Pancreas (tissue), 10 donors: Measurements from ENCODE around the gene LZTR1. TPM values are rescaled to one million over a fixed set of nuclear protein-coding genes. Genes with fewer than 3 reads are reported as not detected.
A peak's percentile ranks its signal among the peaks of the same experiment; 100 is the strongest.
"Not testable (repeated sequence)": the region's sequence is repeated elsewhere in the genome, so short reads cannot be mapped to it uniquely, and the experiment has no call there.

Experiments used
- ATAC-seq, 4 donors: fragments of 200-7000 bp; cut with Tn5 transposase; one replicate each; pipeline versions ENCODE4 v1.8.0 to v1.9.1; 2020; ENCODE audit warnings: mild to moderate bottlenecking in 4 of 4, moderate library complexity in 4 of 4
- DNase-seq, 6 donors: peaks; one replicate each; pipeline ENCODE4 v3.0.0-alpha.2; 2020
- FAIRE-seq: peaks from 2 replicates; lab custom pipeline; 2012; peaks lifted over from hg19 to GRCh38; lab: Jason Lieb, UNC
- H3K27ac ChIP-seq, 4 donors: fragments of 200-600 bp; sonication (generic); 1 replicate in 3 of 4; 2 replicates in 1 of 4; pipeline versions ENCODE4 v1.5.0 to v1.8.0; 2020
- H3K27me3 ChIP-seq, 4 donors: fragments of 200-600 bp; one replicate each; pipeline ENCODE4 v1.8.0; 2021
- H3K36me3 ChIP-seq, 3 donors: fragments of 200-600 bp; sonication (generic) in 1 of 3; one replicate each; pipeline versions ENCODE4 v1.5.0 to v1.8.0; 2020 to 2021
- H3K4me1 ChIP-seq, 3 donors: fragments of 200-600 bp; one replicate each; pipeline ENCODE4 v1.8.0; 2021
- H3K4me3 ChIP-seq, 4 donors: fragments of 200-600 bp; sonication (generic) in 2 of 4; one replicate each; pipeline versions ENCODE4 v1.5.0 to v1.8.0; 2020 to 2021
- H3K9me3 ChIP-seq, 4 donors: fragments of 200-600 bp; one replicate each; pipeline ENCODE4 v1.8.0; 2021
- CTCF ChIP-seq, 4 donors: fragments of 200-600 bp; sonication (generic) in 3 of 4; IDR thresholded peaks; one replicate each; pipeline versions ENCODE4 v1.5.0 to v1.8.0; 2021; ENCODE audit warnings: antibody characterized with exemption in 4 of 4
- WGBS, 2 donors: extraction: QIAGEN DNeasy Blood & Tissue Kit; methylation state at CpG; one replicate each; pipeline ENCODE4 v1.1.7; 2013; 5-methylcytosine and 5-hydroxymethylcytosine counted together
- intact Hi-C, 3 donors: fragments of 100-400 bp; cut with DNase I; formaldehyde crosslinking; loops; one replicate each; pipeline versions ENCODE4 v1.11.1 to v1.14.2; 2022
- polyA plus RNA-seq, 2 donors: library from polyadenylated mRNA; stranded (reverse); fragments of 200-250 nt; gene quantifications; one replicate each; pipeline ENCODE4 v1.2.3, GENCODE V29; 2013
- total RNA-seq, 6 donors: library from RNA; stranded (reverse); fragmentation: NEBNext Ultra II Directional in 4 of 6; extraction: Animal tissue kit (Norgen Biotek cat#: 25700) in 4 of 6; gene quantifications; one replicate each; pipeline versions ENCODE4 v1.2.1 to v1.2.4, GENCODE V29; 2021 to 2023
- donor health status: healthy with polysubstance abuse.
- donor health status: DM: no; HTN: no; CAD: no; lungs with moderate emphysema.
- donor health status: DM: no; HTN: no; CAD: no.
- donor health status: control.
- donor health status: control.
- donor health status: Bipolar disorder and iron deficiency.
- donor health status: DM: yes; HTN: yes; CAD: no.
- donor health status: DM: no; HTN: no; CAD: no.
- donor health status: DM: no; HTN: no; CAD: no.
- donor health status: DM: yes; HTN: yes; CAD: no.

The LZTR1 gene
- total and polyA plus RNA-seq, 8 donors: 15.0 to 56.2 (median 22.5) TPM

GRCh38 chr22:21000207-21000986, 18.3 kb downstream of the LZTR1 start:
- TF ChIP-seq CTCF (IDR thresholded peaks at IDR 0.05): no peak
- Histone ChIP-seq H3K27ac (peak overlapping the region in 3 of 4 donors; percentile 98 to 99 (median 99)), H3K4me1 (peaks cover 0 to 24% (median 22%) of the 10 kb centered on the region in 3 donors), H3K4me3 (peak overlapping the region in 3 of 4 donors; percentile 60 to 74 (median 72)), H3K27me3 (no peaks in the 10 kb centered on the region), H3K36me3 (peaks cover 0 to 13% (median 5%) of the 10 kb centered on the region in 3 donors), H3K9me3 (no peaks in the 10 kb centered on the region)
- 41 to 44% methylated on average over 21 to 22 of the region's 22 CpGs for WGBS, 2 donors
- peak in 1 of 6 donors; percentile 54 for DNase-seq
- no peak for ATAC-seq
- FAIRE-seq: no peak
- intact Hi-C loops: no loop called here

GRCh38 chr22:21000987-21001600, 19.0 kb downstream of the LZTR1 start:
- intact Hi-C loops: no loop called here
- Histone ChIP-seq H3K9me3 (no peaks in the 10 kb centered on the region), H3K36me3 (peaks cover 0 to 10% (median 5%) of the 10 kb centered on the region in 3 donors), H3K4me3 (peak overlapping the region; percentile 46 to 74 (median 66)), H3K27me3 (no peaks in the 10 kb centered on the region), H3K4me1 (peaks cover 0 to 24% (median 22%) of the 10 kb centered on the region in 3 donors), H3K27ac (peak overlapping the region; percentile 98 to 99 (median 98))
- peak in 3 of 6 donors; percentile 25 to 90 (median 73) for DNase-seq
- no peak for FAIRE-seq
- TF ChIP-seq CTCF (IDR thresholded peaks at IDR 0.05): no peak
- 1 to 2% methylated on average over 23 to 26 of the region's 26 CpGs for WGBS, 2 donors
- peak in 1 of 4 donors; percentile 0 for ATAC-seq

GRCh38 chr22:21001601-21002325, 19.7 kb downstream of the LZTR1 start, which contains the start of gene THAP7:
THAP7 (minus strand) TSS chr22:21002118; CDS start chr22:21001911, 207 bp downstream.
- H3K4me1 ChIP-seq: peaks cover 0 to 24% (median 22%) of the 10 kb centered on the region in 3 donors
- FAIRE-seq (no peak), DNase-seq (peak; percentile 95 to 98 (median 96)), ATAC-seq (peak; percentile 93 to 98 (median 94))
- H3K4me3 ChIP-seq: peak within 1 kb of the TSS; percentile 46 to 74 (median 66)
- intact Hi-C loops: no loop called here
- no peaks in the 10 kb centered on the region for H3K27me3 ChIP-seq
- peak within 1 kb of the TSS; percentile 98 to 99 (median 98) for H3K27ac ChIP-seq
- peaks cover 0 to 10% (median 5%) of the 10 kb centered on the region in 3 donors for H3K36me3 ChIP-seq
- no peak for TF ChIP-seq CTCF (IDR thresholded peaks at IDR 0.05)
- no peaks in the 10 kb centered on the region for H3K9me3 ChIP-seq
- 0% methylated on average over 80 to 83 of the region's 83 CpGs for WGBS, 2 donors

GRCh38 chr22:21003782-21004181, 21.7 kb downstream of the LZTR1 start:
- ATAC-seq (no peak), FAIRE-seq (no peak), DNase-seq (no peak)
- H3K4me1 ChIP-seq: peaks cover 0 to 24% (median 22%) of the 10 kb centered on the region in 3 donors
- H3K27me3 ChIP-seq: no peaks in the 10 kb centered on the region
- intact Hi-C loops: no loop called here
- H3K36me3 ChIP-seq: peaks cover 0 to 10% (median 5%) of the 10 kb centered on the region in 3 donors
- no peaks in the 10 kb centered on the region for H3K9me3 ChIP-seq
- no peak overlapping the region for H3K4me3 ChIP-seq
- TF ChIP-seq CTCF (IDR thresholded peaks at IDR 0.05): no peak
- no peak overlapping the region for H3K27ac ChIP-seq
- WGBS, 2 donors: 60 to 63% methylated on average over 4 of the region's 4 CpGs

GRCh38 chr22:21009208-21009607, 27.1 kb downstream of the LZTR1 start:
- WGBS, 2 donors: 74 to 83% methylated on average over 13 of the region's 13 CpGs
- FAIRE-seq, H3K4me1 ChIP-seq, ATAC-seq, H3K27me3 ChIP-seq, DNase-seq, H3K4me3 ChIP-seq, H3K36me3 ChIP-seq, H3K27ac ChIP-seq, H3K9me3 ChIP-seq, intact Hi-C loops: not testable (repeated sequence)
